RWPE2 (cell line): ENCODE data around the gene BCAS1.

ENCODE experiments used
- ATAC-seq: fragments of 200-7000 bp; cut with Tn5 transposase; 3 replicates; pipeline ENCODE4 v1.9.1; 2021; ENCODE audit warnings: low read depth
- DNase-seq: peaks from one replicate; pipeline ENCODE4 v3.0.0-alpha.2; 2020; ENCODE audit warnings: low spot score
- H3K27ac ChIP-seq: fragments of 450-650 bp; 2 replicates; pipeline ENCODE4 v1.5.1; 2017; ENCODE audit warnings: mild to moderate bottlenecking; ENCODE audit not compliant: poor library complexity, severe bottlenecking
- H3K27me3 ChIP-seq: fragments of 250-450 bp; sonication (Bioruptor Pico); 2 replicates; pipeline ENCODE4 v1.5.1; 2021; ENCODE audit warnings: mild to moderate bottlenecking, moderate library complexity; ENCODE audit not compliant: insufficient read depth, poor library complexity, severe bottlenecking
- H3K36me3 ChIP-seq: fragments of 250-450 bp; sonication (Bioruptor Pico); 2 replicates; pipeline ENCODE4 v1.5.1; 2020; ENCODE audit warnings: low read depth, mild to moderate bottlenecking, moderate library complexity
- H3K4me1 ChIP-seq: fragments of 250-450 bp; sonication (Bioruptor Pico); 2 replicates; pipeline ENCODE4 v1.5.1; 2021; ENCODE audit warnings: mild to moderate bottlenecking, moderate library complexity; ENCODE audit not compliant: insufficient read depth, poor library complexity, severe bottlenecking
- H3K4me3 ChIP-seq: fragments of 250-450 bp; sonication (Bioruptor Pico); 2 replicates; pipeline ENCODE4 v1.5.1; 2021; ENCODE audit warnings: mild to moderate bottlenecking, moderate library complexity; ENCODE audit not compliant: severe bottlenecking
- H3K9me3 ChIP-seq: fragments of 250-450 bp; sonication (Bioruptor Pico); 2 replicates; pipeline ENCODE4 v1.5.1; 2021; ENCODE audit warnings: mild to moderate bottlenecking, moderate library complexity; ENCODE audit not compliant: severe bottlenecking
- CTCF ChIP-seq: fragments of 450-650 bp; IDR thresholded peaks from one replicate; pipeline ENCODE4 v1.5.1; 2017; ENCODE audit warnings: mild to moderate bottlenecking, moderate library complexity; ENCODE audit not compliant: poor library complexity, severe bottlenecking

The BCAS1 gene

DNA sequence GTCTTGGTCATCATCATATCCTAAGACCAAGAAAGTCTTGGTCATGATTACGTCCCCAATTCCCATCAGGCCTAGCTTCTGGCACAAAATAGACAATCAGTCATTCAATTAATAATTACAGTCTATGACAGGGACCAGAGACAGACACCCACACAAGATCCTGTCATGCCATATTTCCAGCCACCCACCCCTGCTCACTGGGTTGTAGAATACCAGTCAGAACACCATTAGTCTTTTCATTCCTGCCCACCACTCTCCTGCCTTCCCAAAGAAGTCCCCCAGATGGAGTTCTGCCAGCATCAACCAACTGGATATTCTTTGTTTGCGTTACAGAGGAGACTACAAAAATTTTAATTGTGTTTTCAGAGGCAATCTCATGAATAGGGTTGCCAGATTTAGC is 81.0 kb downstream of the BCAS1 start:
- DNase-seq (no peak), ATAC-seq (no peak)
- no peaks in the 10 kb centered on the region for H3K36me3 ChIP-seq
- H3K27me3 ChIP-seq, result peaks cover 42% of the 10 kb centered on the region
- H3K9me3 ChIP-seq, result no peaks in the 10 kb centered on the region
- no peaks in the 10 kb centered on the region for H3K4me1 ChIP-seq
- TF ChIP-seq CTCF, result no peak
- no peak overlapping the region for H3K27ac ChIP-seq
- H3K4me3 ChIP-seq, result no peak overlapping the region

DNA sequence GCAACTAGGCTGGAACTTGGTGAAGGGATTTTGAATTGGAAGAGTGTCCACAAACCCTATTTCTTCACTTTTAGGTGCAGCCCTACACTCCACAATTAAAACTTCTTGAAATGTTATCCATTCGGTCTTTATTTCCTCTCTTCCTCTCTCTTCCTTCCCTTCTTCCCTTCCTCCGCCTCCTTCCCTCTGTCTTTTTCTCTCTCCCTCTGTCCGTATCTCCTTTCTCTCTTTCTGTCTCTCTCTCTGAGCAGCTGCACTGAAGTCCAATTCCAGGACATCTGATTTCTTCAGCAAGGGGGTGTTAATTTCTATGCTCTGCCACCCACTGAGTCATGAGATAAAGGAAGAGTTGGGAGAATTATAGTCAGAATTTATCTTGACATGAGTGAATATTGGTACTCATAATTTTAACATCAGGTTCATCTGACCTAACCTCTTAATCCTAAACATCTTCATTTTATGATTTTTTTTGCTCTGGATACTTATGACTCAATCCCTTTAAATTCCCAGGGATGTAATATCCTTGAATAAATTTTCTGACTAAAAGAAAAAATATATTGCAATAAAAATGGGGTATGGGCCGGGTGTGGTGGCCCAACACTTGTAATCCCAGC is 84.2 kb downstream of the BCAS1 start:
- Histone ChIP-seq H3K4me3 (no peak overlapping the region), H3K9me3 (no peaks in the 10 kb centered on the region), H3K27me3 (peaks cover 24% of the 10 kb centered on the region), H3K36me3 (no peaks in the 10 kb centered on the region), H3K4me1 (no peaks in the 10 kb centered on the region), H3K27ac (no peak overlapping the region)
- DNase-seq (no peak), ATAC-seq (no peak)
- no peak for TF ChIP-seq CTCF

DNA sequence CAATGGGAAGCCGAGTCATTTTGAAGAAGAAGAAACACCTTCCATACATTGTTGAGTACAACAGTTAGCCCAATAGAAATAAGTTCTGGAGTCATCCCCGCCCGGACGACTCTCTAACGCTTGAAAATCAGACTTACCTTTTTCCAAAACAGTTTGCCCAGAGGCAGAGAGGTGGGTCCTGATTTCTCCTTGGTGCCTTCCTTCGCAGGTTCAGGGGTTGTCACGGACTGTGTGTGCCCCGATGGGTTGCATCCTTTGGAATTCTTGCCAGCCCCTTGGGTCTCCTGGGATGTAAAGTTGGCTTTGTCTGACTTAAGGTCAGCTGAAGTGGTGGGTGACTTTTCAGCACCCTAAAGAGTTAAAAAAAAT is 85.3 kb downstream of the BCAS1 start:
- DNase-seq, result no peak
- no peak for TF ChIP-seq CTCF
- Histone ChIP-seq H3K36me3 (no peaks in the 10 kb centered on the region), H3K4me3 (no peak overlapping the region), H3K27ac (no peak overlapping the region), H3K9me3 (no peaks in the 10 kb centered on the region), H3K27me3 (peaks cover 22% of the 10 kb centered on the region), H3K4me1 (no peaks in the 10 kb centered on the region)
- ATAC-seq, result no peak

- Histone ChIP-seq H3K9me3 (no peaks in the 10 kb centered on the region), H3K36me3 (no peaks in the 10 kb centered on the region), H3K27ac (no peak overlapping the region), H3K27me3 (peaks cover 19% of the 10 kb centered on the region), H3K4me1 (no peaks in the 10 kb centered on the region), H3K4me3 (no peak overlapping the region)
- no peak for TF ChIP-seq CTCF
- no peak for DNase-seq
- ATAC-seq, result no peak
Measured at GRCh38 chr20:53984356-53985149, 85.8 kb downstream of the BCAS1 start.

DNA sequence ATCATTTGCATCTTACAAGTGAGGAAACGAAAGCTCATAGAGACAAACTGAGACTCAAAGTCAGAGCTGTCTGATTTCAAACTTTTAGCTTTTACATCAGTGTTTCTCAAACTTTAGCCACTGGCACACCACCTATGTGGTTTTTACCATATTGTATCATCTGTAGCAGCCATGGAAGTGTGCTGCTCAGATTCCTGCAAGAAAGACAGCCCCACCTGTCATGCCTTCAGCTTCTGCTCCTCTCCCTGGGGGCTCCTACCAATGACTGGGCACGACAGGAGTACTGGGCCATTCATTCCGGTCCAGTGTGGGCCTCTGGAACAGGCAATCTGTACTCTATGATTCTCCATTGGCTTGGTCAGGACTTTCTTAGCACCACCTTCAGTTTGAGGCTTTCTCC is 87.0 kb downstream of the BCAS1 start:
- Histone ChIP-seq H3K27ac (no peak overlapping the region), H3K4me1 (no peaks in the 10 kb centered on the region), H3K9me3 (no peaks in the 10 kb centered on the region), H3K4me3 (no peak overlapping the region), H3K27me3 (peaks cover 19% of the 10 kb centered on the region), H3K36me3 (no peaks in the 10 kb centered on the region)
- ATAC-seq (no peak), DNase-seq (no peak)
- TF ChIP-seq CTCF, result no peak
